PFSK-1 (cell line): ENCODE data around the gene HIGD1A.

ENCODE experiments used
- POLR2AphosphoS5 ChIP-seq: IDR thresholded peaks from 2 replicates; pipeline ENCODE4 v1.6.1; 2012; ENCODE audit warnings: low read depth, mild to moderate bottlenecking, control low read depth, low read length, moderate library complexity
- REST ChIP-seq, 2 experiments: IDR thresholded peaks; 2 replicates each; pipeline versions ENCODE4 v1.6.1 to v1.8.0; 2011 to 2012; ENCODE audit warnings: low read depth in 2 of 2, low read length in 2 of 2, control low read depth in 1 of 2, inconsistent platforms in 1 of 2, mild to moderate bottlenecking in 1 of 2, moderate library complexity in 1 of 2; ENCODE audit not compliant: insufficient read depth in 1 of 2
- SIN3A ChIP-seq: IDR thresholded peaks from 2 replicates; pipeline ENCODE4 v1.6.1; 2012; ENCODE audit warnings: mild to moderate bottlenecking, low read length, moderate library complexity, borderline replicate concordance; ENCODE audit not compliant: insufficient read depth
- TAF1 ChIP-seq: IDR thresholded peaks from 2 replicates; pipeline ENCODE4 v1.6.1; 2012; ENCODE audit warnings: low read length, control low read depth, borderline replicate concordance; ENCODE audit not compliant: insufficient read depth

GRCh38 chr3:42733501-42734262, 70.6 kb downstream of the HIGD1A start:
- TF ChIP-seq SIN3A (no peak), POLR2AphosphoS5 (no peak), REST (IDR thresholded peaks at IDR 0.05; ENCODE audit: insufficient read depth in 1 of 2, low read depth in 2 of 2, low read length in 2 of 2) (no peak), TAF1 (no peak)
